Panc1 (cell line): ENCODE data around the gene GPS1. TPM values are rescaled to one million over a fixed set of nuclear protein-coding genes. Genes with fewer than 3 reads are reported as not detected.

ENCODE experiments used
- ATAC-seq: fragments of 200-7000 bp; cut with Tn5 transposase; 2 replicates; pipeline ENCODE4 v1.9.1; 2020; ENCODE audit warnings: mild to moderate bottlenecking, moderate library complexity
- BruUV-seq: library from RNA; stranded (reverse); fragments of 400-500 nt; replicated peaks from 2 replicates; lab custom pipeline; 2021; lab: Mats Ljungman, UMichigan
- CTCF ChIA-PET: fragments of 300-600 bp; sonication (Branson Sonifier 250); formaldehyde crosslinking; loops from one replicate; lab custom pipeline; 2022; ENCODE audit warnings: antibody characterized with exemption; lab: Charles Lee
- POLR2A ChIA-PET: fragments of 300-600 bp; sonication (Branson Sonifier 250); formaldehyde crosslinking; loops from one replicate; lab custom pipeline; 2022; ENCODE audit warnings: antibody characterized with exemption; lab: Charles Lee
- DNase-seq: peaks from one replicate; pipeline ENCODE4 v3.0.0-alpha.2; 2010; ENCODE audit warnings: low read depth, low spot score
- H3K27ac ChIP-seq: 2 replicates; pipeline ENCODE4 v1.5.1; 2011; ENCODE audit warnings: mild to moderate bottlenecking, low read length, inconsistent platforms
- H3K27me3 ChIP-seq: fragments of 200-500 bp; sonication (Bioruptor generic); 2 replicates; pipeline ENCODE4 v1.6.0; 2014; ENCODE audit warnings: low read length, inconsistent platforms; ENCODE audit not compliant: control insufficient read depth, insufficient read depth
- H3K36me3 ChIP-seq: fragments of 200-500 bp; sonication (Bioruptor generic); 2 replicates; pipeline ENCODE4 v1.5.1; 2014; ENCODE audit warnings: inconsistent platforms, mild to moderate bottlenecking, low read length, moderate library complexity; ENCODE audit not compliant: control insufficient read depth, insufficient read depth
- H3K4me1 ChIP-seq: 2 replicates; pipeline ENCODE4 v1.5.1; 2011; ENCODE audit warnings: inconsistent platforms, mild to moderate bottlenecking, low read length, moderate library complexity; ENCODE audit not compliant: control insufficient read depth, insufficient read depth
- H3K4me3 ChIP-seq, 2 experiments: 2 replicates each; pipeline ENCODE4 v1.5.1; 2011 to 2012; ENCODE audit warnings: low read depth in 2 of 2, low read length in 2 of 2, mild to moderate bottlenecking in 2 of 2, inconsistent platforms in 1 of 2, moderate library complexity in 1 of 2
- H3K9me3 ChIP-seq: fragments of 200-500 bp; sonication (Bioruptor generic); 2 replicates; pipeline ENCODE4 v1.5.1; 2014; ENCODE audit warnings: low read depth, mild to moderate bottlenecking, inconsistent platforms, low read length, moderate library complexity; ENCODE audit not compliant: control insufficient read depth, insufficient read depth
- CTCF ChIP-seq: fragments of 450-650 bp; IDR thresholded peaks from 2 replicates; pipeline ENCODE4 v1.5.1; 2017; ENCODE audit warnings: mild to moderate bottlenecking
- POLR2AphosphoS5 ChIP-seq: IDR thresholded peaks from 2 replicates; pipeline ENCODE4 v1.6.1; 2012; ENCODE audit warnings: mild to moderate bottlenecking, low read depth, low read length, moderate library complexity
- SIN3A ChIP-seq: IDR thresholded peaks from 2 replicates; pipeline ENCODE4 v1.6.1; 2012; ENCODE audit warnings: low read depth, mild to moderate bottlenecking, low read length, moderate library complexity, borderline replicate concordance; ENCODE audit not compliant: insufficient read depth
- TCF7L2 ChIP-seq: IDR thresholded peaks from 2 replicates; pipeline ENCODE4 v1.6.1; 2011; ENCODE audit warnings: mild to moderate bottlenecking, low read depth, low read length, inconsistent platforms
- in situ Hi-C: cut with HindIII; loops from 2 replicates; pipeline ENCODE4 v1.10.0; 2016; ENCODE audit warnings: low sequenced_read_pairs, low pct_unique_long_range_greater_than_20kb
- intact Hi-C: fragments of 100-400 bp; cut with micrococcal nuclease; formaldehyde crosslinking; loops from one replicate; pipeline ENCODE4 v1.10.0; 2022; ENCODE audit not compliant: unreplicated experiment
- total RNA-seq: library from RNA; stranded (reverse); gene quantifications from one replicate; pipeline ENCODE4 v1.2.1, GENCODE V29; 2021; ENCODE audit not compliant: unreplicated experiment
- TF ChIP-seq, protein P1 (sequence below), 2 experiments: IDR thresholded peaks; 2 replicates each; pipeline ENCODE4 v1.6.1; 2011 to 2012; ENCODE audit warnings: low read depth in 2 of 2, control low read depth in 1 of 2, low read length in 1 of 2, mild to moderate bottlenecking in 1 of 2, moderate library complexity in 1 of 2; ENCODE audit not compliant: insufficient read depth in 1 of 2

The GPS1 gene
- total RNA-seq, 1 experiment from 2014 or later = 175 TPM

DNA sequence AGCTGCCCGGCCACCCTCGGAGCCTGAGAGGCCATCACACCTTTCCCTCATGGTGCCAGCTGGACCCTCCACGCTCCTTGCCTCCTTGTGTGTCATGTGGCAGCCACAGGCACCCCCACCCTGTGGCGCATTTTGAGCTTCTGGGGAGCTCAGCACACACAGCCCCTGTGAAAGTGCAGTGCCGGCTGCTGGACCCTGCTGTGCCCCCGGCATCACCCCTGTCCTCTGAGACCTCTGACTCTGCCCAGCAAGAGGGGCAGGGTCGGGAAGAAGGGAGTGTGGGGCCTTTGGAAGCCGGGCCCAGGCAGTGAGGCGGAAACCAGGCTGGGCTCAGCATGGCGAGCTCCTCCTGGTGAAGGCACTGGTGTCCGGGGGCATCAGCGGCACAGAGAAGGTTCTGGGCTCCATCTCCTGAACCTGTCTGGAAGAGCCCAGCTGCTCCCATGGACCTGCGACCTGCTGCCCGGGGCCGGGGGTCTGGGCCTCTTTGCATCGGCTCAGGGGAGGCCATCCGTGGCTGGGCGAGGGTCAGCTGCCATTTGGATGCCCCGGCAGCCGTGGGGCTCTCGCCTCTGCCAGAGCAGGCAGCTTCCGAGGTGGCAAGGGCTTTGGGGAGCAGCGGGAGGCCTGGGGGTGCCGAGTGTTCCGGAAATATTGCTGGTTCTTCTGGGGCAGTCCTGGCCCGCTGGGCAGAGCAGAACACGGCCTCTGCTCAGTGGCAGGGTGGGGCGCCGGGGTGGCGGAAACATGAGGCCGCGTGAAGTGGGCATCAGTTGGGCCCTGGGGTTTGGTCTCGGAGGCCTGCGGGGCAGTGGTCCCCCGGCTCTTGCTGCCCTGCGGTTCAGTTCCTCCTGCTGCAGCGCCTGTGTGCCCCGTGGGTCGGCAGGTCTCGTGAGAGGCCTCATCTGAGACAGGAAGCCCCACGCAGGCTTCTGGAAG is 46.9 kb upstream of the GPS1 start:
- Histone ChIP-seq H3K36me3 (no peaks in the 10 kb centered on the region), H3K4me3 (no peak overlapping the region), H3K27me3 (no peaks in the 10 kb centered on the region), H3K27ac (peak overlapping the region; percentile 82), H3K9me3 (no peaks in the 10 kb centered on the region), H3K4me1 (peaks cover 48% of the 10 kb centered on the region)
- TF ChIP-seq CTCF = no peak
- no peak for TF ChIP-seq SIN3A
- TF ChIP-seq, protein P1, sequence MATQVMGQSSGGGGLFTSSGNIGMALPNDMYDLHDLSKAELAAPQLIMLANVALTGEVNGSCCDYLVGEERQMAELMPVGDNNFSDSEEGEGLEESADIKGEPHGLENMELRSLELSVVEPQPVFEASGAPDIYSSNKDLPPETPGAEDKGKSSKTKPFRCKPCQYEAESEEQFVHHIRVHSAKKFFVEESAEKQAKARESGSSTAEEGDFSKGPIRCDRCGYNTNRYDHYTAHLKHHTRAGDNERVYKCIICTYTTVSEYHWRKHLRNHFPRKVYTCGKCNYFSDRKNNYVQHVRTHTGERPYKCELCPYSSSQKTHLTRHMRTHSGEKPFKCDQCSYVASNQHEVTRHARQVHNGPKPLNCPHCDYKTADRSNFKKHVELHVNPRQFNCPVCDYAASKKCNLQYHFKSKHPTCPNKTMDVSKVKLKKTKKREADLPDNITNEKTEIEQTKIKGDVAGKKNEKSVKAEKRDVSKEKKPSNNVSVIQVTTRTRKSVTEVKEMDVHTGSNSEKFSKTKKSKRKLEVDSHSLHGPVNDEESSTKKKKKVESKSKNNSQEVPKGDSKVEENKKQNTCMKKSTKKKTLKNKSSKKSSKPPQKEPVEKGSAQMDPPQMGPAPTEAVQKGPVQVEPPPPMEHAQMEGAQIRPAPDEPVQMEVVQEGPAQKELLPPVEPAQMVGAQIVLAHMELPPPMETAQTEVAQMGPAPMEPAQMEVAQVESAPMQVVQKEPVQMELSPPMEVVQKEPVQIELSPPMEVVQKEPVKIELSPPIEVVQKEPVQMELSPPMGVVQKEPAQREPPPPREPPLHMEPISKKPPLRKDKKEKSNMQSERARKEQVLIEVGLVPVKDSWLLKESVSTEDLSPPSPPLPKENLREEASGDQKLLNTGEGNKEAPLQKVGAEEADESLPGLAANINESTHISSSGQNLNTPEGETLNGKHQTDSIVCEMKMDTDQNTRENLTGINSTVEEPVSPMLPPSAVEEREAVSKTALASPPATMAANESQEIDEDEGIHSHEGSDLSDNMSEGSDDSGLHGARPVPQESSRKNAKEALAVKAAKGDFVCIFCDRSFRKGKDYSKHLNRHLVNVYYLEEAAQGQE (IDR thresholded peaks at IDR 0.05; ENCODE audit: insufficient read depth in 1 of 2, low read depth in 2 of 2, low read length in 1 of 2) = no peak
- no peak for TF ChIP-seq TCF7L2
- TF ChIP-seq POLR2AphosphoS5 = no peak
- intact Hi-C loops (no loop called here), in situ Hi-C loops (no loop called here)
- CTCF ChIA-PET = no interaction called here
- POLR2A ChIA-PET = no interaction called here
- BruUV-seq = no TSS peak
- DNase-seq = no peak
- ATAC-seq = no peak

DNA sequence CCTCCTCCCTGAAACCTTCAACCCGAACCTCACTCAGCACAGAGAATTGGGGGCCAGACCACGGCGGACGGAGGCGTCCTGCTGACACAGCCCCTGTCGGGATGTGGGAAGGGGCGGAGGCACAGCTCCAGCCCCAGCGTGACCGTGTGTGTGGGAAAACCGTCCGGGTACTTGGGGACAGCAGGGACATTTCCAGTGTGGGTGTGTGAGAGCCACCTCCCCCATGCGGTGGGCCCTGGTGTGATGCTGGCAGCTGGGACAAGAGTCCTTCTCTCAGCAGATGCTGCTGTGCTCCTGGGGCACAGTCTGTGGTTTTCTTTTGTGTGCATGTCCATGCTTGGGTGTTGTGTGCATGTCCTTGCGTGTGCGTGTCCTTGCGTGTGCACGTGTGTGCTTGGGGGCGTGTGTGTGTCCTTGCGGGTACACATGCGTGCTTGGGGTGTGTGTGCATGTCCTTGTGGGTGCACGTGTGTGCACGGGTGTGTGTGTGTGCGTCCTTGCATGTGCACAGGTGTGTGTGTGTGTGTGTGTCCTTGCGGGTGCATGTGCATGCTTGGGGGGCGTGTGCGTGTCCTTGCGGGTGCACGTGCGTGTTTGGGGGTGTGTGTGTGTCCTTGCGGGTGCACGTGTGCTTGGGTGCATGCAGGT is 45.9 kb upstream of the GPS1 start:
- no TSS peak for BruUV-seq
- no peak overlapping the region for H3K27ac ChIP-seq
- H3K36me3 ChIP-seq = no peaks in the 10 kb centered on the region
- no peak for TF ChIP-seq POLR2AphosphoS5
- TF ChIP-seq, protein P1 (IDR thresholded peaks at IDR 0.05; ENCODE audit: insufficient read depth in 1 of 2, low read depth in 2 of 2, low read length in 1 of 2) = no peak
- no peak for TF ChIP-seq CTCF
- no peak for TF ChIP-seq TCF7L2
- TF ChIP-seq SIN3A = no peak
- H3K4me1 ChIP-seq = peaks cover 46% of the 10 kb centered on the region
- H3K9me3 ChIP-seq = no peaks in the 10 kb centered on the region
- CTCF ChIA-PET = no interaction called here
- no peak for DNase-seq
- ATAC-seq = no peak
- intact Hi-C loops (no loop called here), in situ Hi-C loops (no loop called here)
- no peak overlapping the region for H3K4me3 ChIP-seq
- no peaks in the 10 kb centered on the region for H3K27me3 ChIP-seq
- POLR2A ChIA-PET = no interaction called here
